Gastrocnemius medialis (tissue), 4 donors: ENCODE results near the gene PTMS. TPM values are rescaled to one million over a fixed set of nuclear protein-coding genes. Genes with fewer than 3 reads are reported as not detected.

Experiments
- ATAC-seq, 2 donors: fragments of 150-250 bp; one replicate each; pipeline ENCODE4 v1.9.1; 2016
- DNase-seq, 2 donors: peaks; one replicate each; pipeline ENCODE4 v3.0.0-alpha.2; 2019
- H3K27ac ChIP-seq, 4 donors: fragments of 200-600 bp; sonication (generic); 1 replicate in 1 of 4; 2 replicates in 3 of 4; pipeline ENCODE4 v1.5.1; 2016 to 2018; ENCODE audit warnings: mild to moderate bottlenecking in 2 of 4, moderate library complexity in 1 of 4
- H3K27me3 ChIP-seq, 3 donors: fragments of 200-600 bp; sonication (generic) in 2 of 3; 1 replicate in 1 of 3; 2 replicates in 2 of 3; pipeline versions ENCODE4 v1.5.1 to v1.6.0; 2016 to 2019; ENCODE audit warnings: mild to moderate bottlenecking in 1 of 3, moderate library complexity in 1 of 3
- H3K36me3 ChIP-seq, 2 donors: fragments of 200-600 bp; sonication (generic) in 1 of 2; one replicate each; pipeline ENCODE4 v1.5.1; 2017 to 2018
- H3K4me1 ChIP-seq, 2 donors: fragments of 200-600 bp; sonication (generic) in 1 of 2; one replicate each; pipeline ENCODE4 v1.5.1; 2016 to 2017; ENCODE audit warnings: mild to moderate bottlenecking in 2 of 2
- H3K4me3 ChIP-seq, 4 donors: fragments of 200-600 bp; sonication (generic) in 3 of 4; 1 replicate in 1 of 4; 2 replicates in 3 of 4; pipeline ENCODE4 v1.5.1; 2016 to 2019; ENCODE audit warnings: mild to moderate bottlenecking in 2 of 4
- H3K9me3 ChIP-seq, 3 donors: fragments of 200-600 bp; sonication (generic) in 2 of 3; 1 replicate in 1 of 3; 2 replicates in 2 of 3; pipeline ENCODE4 v1.5.1; 2016 to 2019
- POLR2A ChIP-seq, 2 donors: fragments of 450-650 bp; IDR thresholded peaks; one replicate each; pipeline ENCODE4 v1.6.1; 2017; ENCODE audit warnings: antibody characterized with exemption in 2 of 2, mild to moderate bottlenecking in 2 of 2, moderate library complexity in 2 of 2
- in situ Hi-C, 4 donors: fragments of 200-750 bp; cut with MboI; loops; one replicate each; pipeline versions ENCODE4 v1.15.0 to v1.8.0; 2017; ENCODE audit warnings: low sequenced_read_pairs in 4 of 4
- intact Hi-C: fragments of 100-400 bp; cut with DNase I; formaldehyde crosslinking; loops from one replicate; pipeline ENCODE4 v1.15.1; 2023; ENCODE audit warnings: low total_unique reads
- total RNA-seq, 4 donors: library from RNA; depleted of rRNA; stranded (reverse); fragments of >200 nt; gene quantifications; one replicate each; pipeline versions ENCODE4 v1.1.0 to v1.2.3, GENCODE V29; 2016
- TF ChIP-seq, protein P1 (sequence below), 5 experiments: fragments of 450-650 bp in 3 of 5; fragments of 200-600 bp in 2 of 5; sonication (generic) in 2 of 5; IDR thresholded peaks in 4 of 5; conservative IDR thresholded peaks in 1 of 5; 1 replicate in 4 of 5; 2 replicates in 1 of 5; pipeline ENCODE4 v1.5.1; 2016 to 2019; ENCODE audit warnings: antibody characterized with exemption in 5 of 5, mild to moderate bottlenecking in 3 of 5, moderate library complexity in 3 of 5

Gene PTMS
- total RNA-seq, 4 donors from 2014 or later = 15.0 to 40.4 (median 31.5) TPM

DNA sequence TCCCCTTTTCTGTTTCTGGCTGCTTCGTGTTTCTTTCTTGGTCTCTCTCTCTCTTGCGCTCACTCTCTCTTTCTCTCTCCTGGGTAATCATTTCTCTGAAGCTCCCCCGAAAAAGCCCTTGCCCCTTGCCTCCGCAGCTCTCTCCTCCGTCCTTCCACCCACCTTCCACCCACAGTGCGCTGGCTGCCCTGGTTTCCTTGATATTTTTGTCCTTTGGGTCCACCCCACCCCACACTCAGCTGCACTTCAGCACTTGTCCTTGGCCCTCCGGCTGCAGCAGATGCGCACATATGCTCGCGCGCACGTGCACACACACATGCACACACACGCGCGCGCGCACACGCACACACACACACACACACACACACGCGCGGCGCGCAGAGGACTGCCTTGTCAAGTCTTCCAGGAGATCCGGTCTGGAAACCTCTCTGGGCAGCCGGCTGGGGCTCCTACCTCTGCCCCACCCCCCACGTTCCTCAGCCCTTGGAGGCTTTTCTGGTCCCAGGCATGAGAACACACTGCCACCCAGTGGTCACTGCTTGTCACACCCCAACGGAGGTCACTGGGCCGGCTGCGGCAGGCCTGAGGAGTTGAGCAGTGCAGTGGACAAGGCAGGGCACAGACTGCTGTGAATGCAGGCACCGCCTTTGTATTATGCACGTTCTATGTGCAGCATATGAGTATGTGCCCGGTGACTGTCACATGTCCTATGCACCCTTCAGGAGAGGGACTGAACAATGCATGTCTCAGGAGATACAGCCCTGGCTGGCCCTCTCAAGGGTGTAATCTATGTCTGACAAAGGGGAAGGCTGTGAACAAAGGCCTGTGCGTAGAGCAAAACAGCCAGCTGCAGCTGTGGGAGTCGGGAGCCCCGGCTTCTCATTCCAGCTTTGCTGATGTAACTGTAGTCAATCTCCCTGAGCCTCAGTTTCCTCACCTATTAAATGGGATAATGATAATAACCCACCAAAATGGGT, 12.7 kb downstream of the PTMS start:
- H3K27me3 ChIP-seq = no peaks in the 10 kb centered on the region
- H3K36me3 ChIP-seq = no peaks in the 10 kb centered on the region
- peaks cover 9 to 10% of the 10 kb centered on the region in 2 donors for H3K4me1 ChIP-seq
- in situ Hi-C loops (no loop called here), intact Hi-C loops (loop anchor here (1.0 to 2.0 kb wide), 4 partner anchors 26 to 162 kb away; partner anchors contain the start of gene MLF2)
- peak overlapping the region; percentile 37 to 65 (median 54) for H3K4me3 ChIP-seq
- TF ChIP-seq, protein P1, sequence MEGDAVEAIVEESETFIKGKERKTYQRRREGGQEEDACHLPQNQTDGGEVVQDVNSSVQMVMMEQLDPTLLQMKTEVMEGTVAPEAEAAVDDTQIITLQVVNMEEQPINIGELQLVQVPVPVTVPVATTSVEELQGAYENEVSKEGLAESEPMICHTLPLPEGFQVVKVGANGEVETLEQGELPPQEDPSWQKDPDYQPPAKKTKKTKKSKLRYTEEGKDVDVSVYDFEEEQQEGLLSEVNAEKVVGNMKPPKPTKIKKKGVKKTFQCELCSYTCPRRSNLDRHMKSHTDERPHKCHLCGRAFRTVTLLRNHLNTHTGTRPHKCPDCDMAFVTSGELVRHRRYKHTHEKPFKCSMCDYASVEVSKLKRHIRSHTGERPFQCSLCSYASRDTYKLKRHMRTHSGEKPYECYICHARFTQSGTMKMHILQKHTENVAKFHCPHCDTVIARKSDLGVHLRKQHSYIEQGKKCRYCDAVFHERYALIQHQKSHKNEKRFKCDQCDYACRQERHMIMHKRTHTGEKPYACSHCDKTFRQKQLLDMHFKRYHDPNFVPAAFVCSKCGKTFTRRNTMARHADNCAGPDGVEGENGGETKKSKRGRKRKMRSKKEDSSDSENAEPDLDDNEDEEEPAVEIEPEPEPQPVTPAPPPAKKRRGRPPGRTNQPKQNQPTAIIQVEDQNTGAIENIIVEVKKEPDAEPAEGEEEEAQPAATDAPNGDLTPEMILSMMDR (IDR thresholded peaks at IDR 0.05 in 4 of 5, conservative IDR thresholded peaks at IDR 0.05 in 1 of 5) = peak; percentile 96 to 98 (median 97)
- no peak for TF ChIP-seq POLR2A (IDR thresholded peaks at IDR 0.05)
- DNase-seq (peak; percentile 91 to 93), ATAC-seq (peak; percentile 95 to 99)
- no peaks in the 10 kb centered on the region for H3K9me3 ChIP-seq
- peak overlapping the region; percentile 59 to 73 (median 68) for H3K27ac ChIP-seq

DNA sequence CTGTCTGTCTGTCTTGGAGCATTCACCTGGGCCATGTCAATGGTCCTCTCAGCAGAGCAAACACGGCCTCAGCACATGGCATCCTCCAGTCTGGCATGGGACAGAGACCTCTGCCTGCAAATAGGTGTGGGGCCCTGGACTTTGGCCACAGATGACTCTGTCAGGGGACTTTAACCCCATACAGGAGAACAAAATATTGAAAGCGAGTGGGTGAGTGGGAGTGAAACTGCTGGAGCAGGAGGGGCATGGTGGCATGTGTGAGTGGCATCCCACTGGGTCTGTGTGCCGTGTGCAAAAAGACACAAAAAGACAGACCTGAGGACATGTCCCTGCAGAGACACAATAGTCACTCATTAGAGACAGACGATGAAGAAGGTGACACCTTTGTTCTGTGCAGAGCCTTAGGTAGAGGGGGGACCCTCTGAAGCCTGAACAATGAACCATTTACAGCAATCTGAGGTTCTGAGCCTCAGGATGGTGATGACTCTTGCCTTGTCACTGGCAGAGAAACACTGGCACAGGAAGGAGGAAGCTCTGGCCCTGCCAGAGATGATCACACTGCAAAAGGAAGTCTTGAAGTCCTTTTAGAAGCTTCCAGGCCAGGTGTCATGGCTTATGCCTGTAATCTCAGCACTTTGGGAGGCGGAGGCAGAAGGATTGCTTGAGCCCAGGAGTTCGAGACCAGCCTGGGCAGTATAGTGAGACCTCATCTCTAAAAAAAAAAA, 13.7 kb downstream of the PTMS start:
- Histone ChIP-seq H3K9me3 (no peaks in the 10 kb centered on the region), H3K27me3 (no peaks in the 10 kb centered on the region), H3K4me3 (no peak overlapping the region), H3K4me1 (peaks cover 9 to 10% of the 10 kb centered on the region in 2 donors), H3K36me3 (no peaks in the 10 kb centered on the region), H3K27ac (no peak overlapping the region)
- ATAC-seq (no peak), DNase-seq (no peak)
- no peak for TF ChIP-seq POLR2A (IDR thresholded peaks at IDR 0.05)
- TF ChIP-seq, protein P1 (IDR thresholded peaks at IDR 0.05 in 4 of 5, conservative IDR thresholded peaks at IDR 0.05 in 1 of 5) = no peak
- in situ Hi-C loops = loop anchor here in 2 of 4 donors (5.0 kb wide), 2 partner anchors 38 to 43 kb away; no protein-coding TSS in a partner anchor
- intact Hi-C loops = loop anchor here (1.0 to 2.0 kb wide), 4 partner anchors 27 to 163 kb away; partner anchors contain the start of gene MLF2

DNA sequence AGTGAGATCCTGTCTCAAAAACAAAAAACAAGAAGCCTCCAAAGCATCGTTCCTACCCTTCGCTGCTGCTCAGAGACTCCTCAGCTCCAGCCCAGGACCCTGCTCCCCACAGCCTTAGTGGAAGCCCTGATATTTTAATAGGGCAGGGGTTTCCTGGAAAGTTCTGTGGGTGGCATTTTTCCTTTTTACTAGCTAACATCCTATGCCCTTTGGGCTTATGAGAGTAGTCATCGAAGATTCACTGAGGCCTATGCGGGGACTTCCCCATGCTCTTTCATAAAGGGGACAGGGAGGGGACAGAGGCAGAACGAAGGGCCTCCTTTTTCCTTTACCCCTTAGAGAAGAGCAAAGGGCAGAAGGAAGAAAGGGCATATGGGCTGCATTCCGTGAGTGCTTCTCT, 14.4 kb downstream of the PTMS start:
- Histone ChIP-seq H3K9me3 (no peaks in the 10 kb centered on the region), H3K4me3 (no peak overlapping the region), H3K27ac (no peak overlapping the region), H3K36me3 (no peaks in the 10 kb centered on the region), H3K27me3 (no peaks in the 10 kb centered on the region), H3K4me1 (peaks cover 9 to 10% of the 10 kb centered on the region in 2 donors)
- no peak for TF ChIP-seq POLR2A (IDR thresholded peaks at IDR 0.05)
- TF ChIP-seq, protein P1 (IDR thresholded peaks at IDR 0.05 in 4 of 5, conservative IDR thresholded peaks at IDR 0.05 in 1 of 5) = no peak
- ATAC-seq (no peak), DNase-seq (no peak)
- intact Hi-C loops (no loop called here), in situ Hi-C loops (loop anchor here in 2 of 4 donors (5.0 kb wide), 2 partner anchors 38 to 43 kb away; no protein-coding TSS in a partner anchor)

DNA sequence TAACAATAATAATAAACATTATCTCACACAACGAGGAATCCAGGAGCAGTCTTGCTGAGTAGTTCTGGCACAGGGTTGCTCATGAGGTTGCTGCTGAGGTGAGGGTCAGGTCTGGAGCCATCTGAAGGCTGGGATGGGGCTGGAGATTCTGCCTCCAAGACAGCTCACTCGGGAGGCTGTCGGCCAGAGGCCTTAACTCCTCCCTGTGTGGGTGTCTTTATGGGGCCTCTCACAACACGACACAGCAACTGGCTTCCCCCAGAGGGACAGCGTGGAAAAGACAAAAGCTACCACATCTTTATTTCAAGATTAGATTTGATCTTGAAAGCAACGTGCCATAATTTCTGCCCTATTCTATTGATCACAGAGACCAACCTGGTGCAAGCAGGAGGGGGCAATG, 16.0 kb downstream of the PTMS start:
- H3K27me3 ChIP-seq = no peaks in the 10 kb centered on the region
- TF ChIP-seq, protein P1 (IDR thresholded peaks at IDR 0.05 in 4 of 5, conservative IDR thresholded peaks at IDR 0.05 in 1 of 5) = no peak
- no peak for TF ChIP-seq POLR2A (IDR thresholded peaks at IDR 0.05)
- no peaks in the 10 kb centered on the region for H3K9me3 ChIP-seq
- intact Hi-C loops = no loop called here
- H3K4me1 ChIP-seq = peaks cover 9 to 10% of the 10 kb centered on the region in 2 donors
- H3K27ac ChIP-seq = no peak overlapping the region
- in situ Hi-C loops = loop anchor here in 2 of 4 donors (5.0 kb wide), 2 partner anchors 40 to 45 kb away; no protein-coding TSS in a partner anchor
- no peak overlapping the region for H3K4me3 ChIP-seq
- ATAC-seq (no peak), DNase-seq (no peak)
- no peaks in the 10 kb centered on the region for H3K36me3 ChIP-seq
